CD4-positive, alpha-beta T cell treated with Interleukin-15 for 4 hours (primary cell): Measurements from ENCODE around the gene KCNIP3.

Source experiments
- DNase-seq: peaks from one replicate; pipeline ENCODE4 v3.0.0-alpha.2; 2020; ENCODE audit warnings: low spot score

Gene KCNIP3

GRCh38 chr2:95294579-95295250, 2.4 kb upstream of the KCNIP3 start:
- no peak for DNase-seq

GRCh38 chr2:95295376-95295775, 1.8 kb upstream of the KCNIP3 start:
- DNase-seq = no peak

DNA sequence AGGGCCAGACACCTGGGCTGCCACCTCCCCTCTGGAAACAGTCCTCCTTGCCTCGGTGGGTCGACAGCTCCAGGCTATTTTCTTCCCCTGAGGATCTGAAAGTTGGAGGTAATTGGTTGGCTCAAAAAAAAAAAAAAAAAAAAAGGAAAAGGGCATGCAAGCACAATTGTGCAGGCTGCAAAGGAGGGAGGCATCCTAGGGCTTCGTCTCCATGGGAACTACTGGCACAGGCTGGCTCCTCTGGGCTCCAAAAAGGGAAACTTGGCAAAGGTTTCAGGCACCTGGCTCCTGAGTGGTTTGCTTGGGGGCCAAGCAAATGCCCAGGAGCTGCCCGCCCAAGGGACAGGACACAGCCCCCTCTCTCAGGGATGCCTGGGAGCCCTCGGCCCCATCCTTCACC, 1.1 kb upstream of the KCNIP3 start:
- no peak for DNase-seq

- DNase-seq = no peak
Observed at GRCh38 chr2:95297639-95298395, 670 bp downstream of the KCNIP3 start.

GRCh38 chr2:95298486-95299111, 1.5 kb downstream of the KCNIP3 start:
- no peak for DNase-seq

DNA sequence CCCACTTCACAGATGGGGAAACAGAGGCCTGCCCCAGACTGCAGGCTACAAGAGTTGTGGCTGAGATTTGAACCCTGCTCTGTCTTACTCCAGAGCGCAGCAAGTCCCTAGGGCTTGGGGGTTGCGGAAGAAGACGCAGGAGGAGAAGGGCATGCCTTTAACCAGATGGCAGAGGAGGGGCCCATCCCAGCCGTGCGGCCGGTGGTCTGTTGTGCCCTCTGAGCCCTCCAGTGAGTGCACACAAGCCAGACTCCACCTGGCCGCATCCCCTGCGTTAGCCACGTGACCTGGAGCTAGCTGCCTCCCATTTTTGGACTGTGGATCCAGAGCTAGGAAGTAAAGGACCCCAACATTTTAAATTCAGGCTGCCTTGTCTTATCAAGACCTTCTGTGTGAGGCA, 2.8 kb downstream of the KCNIP3 start:
- DNase-seq = no peak

- no peak for DNase-seq
Observed at GRCh38 chr2:95300450-95300849, 3.3 kb downstream of the KCNIP3 start.

DNA sequence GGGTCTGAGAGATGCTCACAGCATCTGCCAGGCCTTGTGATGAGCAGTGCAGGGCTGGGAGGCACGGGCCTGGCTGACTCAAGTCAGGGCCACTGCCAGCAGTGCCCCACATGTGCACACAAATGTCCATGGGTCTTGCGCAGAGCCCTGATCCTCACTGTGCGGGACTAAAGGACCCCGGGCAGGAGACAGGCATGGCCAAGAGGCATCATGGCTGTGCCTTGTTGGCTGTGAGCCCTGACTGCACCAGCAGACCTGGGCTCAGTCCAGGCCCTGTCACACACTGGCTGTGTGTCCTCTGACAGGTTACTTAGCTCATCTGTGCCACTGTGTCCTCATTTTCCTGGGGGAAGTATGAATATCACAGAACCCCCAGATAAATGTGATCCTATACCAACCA, 4.0 kb downstream of the KCNIP3 start:
- no peak for DNase-seq

DNA sequence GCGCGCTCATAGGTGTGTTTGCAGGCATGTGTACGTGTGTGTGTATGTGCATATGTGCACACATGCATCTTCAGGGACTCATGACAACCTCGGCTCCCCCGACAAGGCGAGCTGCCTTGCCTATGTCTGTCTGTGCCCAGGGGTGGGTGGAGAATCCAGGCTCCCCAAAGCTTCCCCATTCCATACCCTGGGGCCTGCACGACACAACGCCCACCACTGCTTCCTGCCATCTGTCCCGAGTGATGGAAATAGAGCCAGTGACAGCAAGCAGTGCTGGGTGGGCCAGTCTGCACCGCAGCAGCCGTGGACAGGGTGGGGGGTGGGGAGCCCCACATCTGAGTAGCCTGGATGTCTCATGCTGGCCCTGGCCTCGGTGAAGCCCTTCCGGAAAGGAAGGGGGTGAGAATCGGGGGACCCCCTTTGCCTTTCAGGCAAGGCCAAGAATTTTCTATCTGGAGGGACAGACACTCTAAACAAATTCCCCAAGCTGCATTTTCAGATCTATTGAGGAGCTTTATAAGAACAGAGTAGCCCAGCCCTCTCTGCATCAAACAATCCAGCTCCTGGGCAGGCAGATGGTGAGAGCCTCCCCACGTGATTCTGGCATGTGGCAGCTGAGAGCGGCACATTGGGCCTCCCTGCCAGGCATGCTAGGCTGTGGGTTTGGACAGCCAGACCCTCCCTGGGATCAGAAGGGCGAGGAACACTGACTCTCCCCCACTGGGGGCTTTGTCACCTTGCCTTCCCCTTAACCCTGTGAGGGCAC, 4.9 kb downstream of the KCNIP3 start:
- no peak for DNase-seq

DNA sequence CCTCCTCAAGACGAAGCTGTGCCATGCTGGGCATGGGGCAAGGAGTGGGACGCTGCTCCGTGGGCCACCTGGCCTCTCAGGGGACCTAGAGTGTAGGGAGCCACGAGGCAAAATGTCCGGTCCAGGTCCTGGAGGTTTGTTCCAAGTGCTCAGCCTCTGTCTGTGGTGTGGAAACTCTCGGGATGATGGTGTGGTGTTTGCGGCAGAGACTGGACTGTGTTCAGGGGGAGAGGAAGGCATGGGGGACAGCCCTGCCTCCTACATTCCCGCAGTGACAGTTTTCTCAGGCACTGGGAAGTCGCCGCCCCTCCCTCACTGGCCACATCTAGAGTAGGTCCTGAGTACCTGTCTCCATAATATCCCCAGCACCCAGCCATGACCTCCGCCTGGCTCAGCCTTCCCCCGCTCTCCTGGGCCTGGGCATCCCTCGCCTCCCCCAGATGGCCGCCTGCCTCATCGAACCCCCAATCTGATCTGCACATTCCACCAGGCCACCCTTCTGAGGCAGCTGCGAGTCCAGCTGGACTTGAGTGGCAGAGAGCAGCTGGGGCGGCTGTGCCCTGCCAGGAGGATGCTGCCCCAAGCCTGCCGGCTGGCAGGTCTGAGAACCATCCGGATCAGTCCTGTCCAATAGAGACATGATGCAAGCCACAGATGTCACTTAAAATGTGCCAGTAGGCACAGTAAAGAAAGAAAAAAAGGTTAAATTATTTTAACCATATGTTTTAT, 6.2 kb downstream of the KCNIP3 start:
- DNase-seq = no peak

- no peak for DNase-seq
Observed at GRCh38 chr2:95305380-95306061, 8.4 kb downstream of the KCNIP3 start.

- no peak for DNase-seq
Observed at GRCh38 chr2:95306336-95306895, 9.3 kb downstream of the KCNIP3 start.

GRCh38 chr2:95307036-95307435, 9.9 kb downstream of the KCNIP3 start:
- no peak for DNase-seq

GRCh38 chr2:95307878-95308277, 10.7 kb downstream of the KCNIP3 start:
- DNase-seq = no peak

DNA sequence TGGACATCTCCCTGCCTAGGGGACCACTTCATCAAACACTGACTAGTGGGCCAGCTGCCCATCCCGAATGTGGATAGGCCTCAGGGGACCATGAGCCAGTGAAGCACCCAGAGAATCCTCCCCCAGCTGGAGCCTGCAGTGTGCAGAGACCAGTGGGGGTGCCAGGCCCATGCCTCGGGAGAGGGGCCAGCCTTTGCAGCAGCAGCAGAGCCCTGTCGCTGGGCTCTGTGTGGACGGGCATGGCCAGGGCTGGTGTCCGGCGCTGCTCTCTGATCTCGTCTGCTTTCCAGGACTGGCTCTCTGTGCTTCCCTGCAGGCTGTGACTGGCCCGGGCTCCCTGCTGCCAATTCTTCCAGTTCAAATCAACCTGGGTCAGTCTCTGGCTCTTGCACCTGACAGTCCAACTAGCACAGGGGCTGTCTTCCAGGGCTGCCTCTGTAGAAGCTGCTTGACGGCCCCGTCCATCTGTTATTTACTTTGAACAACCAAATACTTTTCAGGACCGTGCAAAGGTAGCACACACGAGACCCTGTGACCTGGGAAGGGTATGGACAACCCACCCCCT, 11.4 kb downstream of the KCNIP3 start:
- no peak for DNase-seq

DNA sequence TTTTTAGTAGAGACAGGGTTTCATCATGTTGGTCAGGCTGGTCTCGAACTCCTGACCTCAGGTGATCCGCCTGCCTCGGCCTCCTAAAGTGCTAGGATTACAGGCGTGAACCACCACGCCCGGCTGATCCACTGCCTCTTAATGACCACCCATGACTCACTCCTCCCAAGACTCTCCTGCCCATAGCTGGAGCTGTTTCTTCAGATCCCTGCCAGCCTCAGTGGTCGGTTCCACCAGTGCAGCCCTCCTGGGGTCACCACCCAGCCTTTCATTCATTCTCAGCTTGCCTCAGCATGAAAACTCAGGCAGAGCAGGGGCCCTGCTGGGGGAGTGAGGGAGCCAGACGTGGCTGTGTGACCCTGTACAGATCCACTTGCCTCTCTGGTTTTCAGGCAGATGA, 12.5 kb downstream of the KCNIP3 start:
- no peak for DNase-seq

GRCh38 chr2:95310216-95310615, 13.1 kb downstream of the KCNIP3 start:
- no peak for DNase-seq

DNA sequence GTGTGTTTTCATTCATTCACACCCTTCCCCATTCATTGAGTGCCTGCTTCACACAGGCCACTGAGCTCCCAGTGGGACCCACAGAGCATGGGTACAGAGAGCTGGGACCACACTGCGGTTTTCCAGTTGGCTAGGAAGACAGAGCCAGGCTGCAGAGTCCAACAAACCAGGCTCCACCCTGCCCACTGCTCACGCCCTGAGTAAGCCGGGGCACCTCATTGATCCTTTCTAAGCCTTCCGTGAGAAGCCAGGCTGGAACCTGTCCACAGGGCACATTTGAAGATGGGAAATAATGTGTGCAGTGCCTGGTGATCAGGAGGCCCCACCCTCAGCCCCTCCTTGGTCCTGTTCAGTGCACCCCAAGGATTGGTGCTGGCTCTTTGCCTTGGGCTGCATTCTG, 13.5 kb downstream of the KCNIP3 start:
- no peak for DNase-seq

DNA sequence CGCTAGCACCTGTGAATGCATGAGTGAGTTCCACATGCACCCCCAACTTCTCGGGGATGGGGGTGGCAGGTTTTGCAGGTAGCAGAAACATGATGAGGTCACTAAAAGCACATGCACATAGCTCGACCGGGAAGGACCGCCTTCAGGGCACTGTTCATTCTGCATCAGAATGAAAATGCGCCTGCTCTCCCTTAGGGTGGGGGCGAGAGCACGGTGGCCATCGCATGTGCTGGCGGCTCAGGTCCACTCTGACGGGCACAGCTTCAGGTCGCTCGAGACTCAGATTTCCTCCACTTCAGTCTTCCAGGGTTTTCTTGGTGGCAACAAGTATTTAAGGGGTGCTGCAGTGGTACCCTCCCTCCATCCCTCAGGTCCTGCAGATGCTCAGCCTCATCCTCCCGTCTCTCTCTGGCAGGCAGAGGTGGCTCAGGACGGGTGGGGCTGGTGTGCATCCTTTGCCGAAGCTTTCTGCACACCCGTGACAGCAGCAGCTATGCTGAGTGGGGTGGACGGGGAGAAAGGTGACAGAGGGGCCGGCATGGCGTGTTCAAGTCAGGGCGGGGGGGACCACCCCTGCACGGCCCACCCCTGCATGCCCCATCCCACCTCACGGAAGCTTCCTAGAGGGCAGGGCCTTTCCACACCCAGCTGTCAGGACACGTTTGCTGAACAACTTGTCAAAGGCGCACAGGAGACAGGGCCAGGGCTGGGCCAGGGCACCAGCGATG, 14.8 kb downstream of the KCNIP3 start:
- no peak for DNase-seq
